ENCODE data around the gene ZNF423. TPM values are rescaled to one million over a fixed set of nuclear protein-coding genes. Genes with fewer than 3 reads are reported as not detected.
"Not testable (repeated sequence)": the region's sequence is repeated elsewhere in the genome, so short reads cannot be mapped to it uniquely, and the experiment has no call there.

ZNF423 gene
- polyA plus RNA-seq, 10 donors = 23.2 to 28.8 (median 26.3) TPM

DNA sequence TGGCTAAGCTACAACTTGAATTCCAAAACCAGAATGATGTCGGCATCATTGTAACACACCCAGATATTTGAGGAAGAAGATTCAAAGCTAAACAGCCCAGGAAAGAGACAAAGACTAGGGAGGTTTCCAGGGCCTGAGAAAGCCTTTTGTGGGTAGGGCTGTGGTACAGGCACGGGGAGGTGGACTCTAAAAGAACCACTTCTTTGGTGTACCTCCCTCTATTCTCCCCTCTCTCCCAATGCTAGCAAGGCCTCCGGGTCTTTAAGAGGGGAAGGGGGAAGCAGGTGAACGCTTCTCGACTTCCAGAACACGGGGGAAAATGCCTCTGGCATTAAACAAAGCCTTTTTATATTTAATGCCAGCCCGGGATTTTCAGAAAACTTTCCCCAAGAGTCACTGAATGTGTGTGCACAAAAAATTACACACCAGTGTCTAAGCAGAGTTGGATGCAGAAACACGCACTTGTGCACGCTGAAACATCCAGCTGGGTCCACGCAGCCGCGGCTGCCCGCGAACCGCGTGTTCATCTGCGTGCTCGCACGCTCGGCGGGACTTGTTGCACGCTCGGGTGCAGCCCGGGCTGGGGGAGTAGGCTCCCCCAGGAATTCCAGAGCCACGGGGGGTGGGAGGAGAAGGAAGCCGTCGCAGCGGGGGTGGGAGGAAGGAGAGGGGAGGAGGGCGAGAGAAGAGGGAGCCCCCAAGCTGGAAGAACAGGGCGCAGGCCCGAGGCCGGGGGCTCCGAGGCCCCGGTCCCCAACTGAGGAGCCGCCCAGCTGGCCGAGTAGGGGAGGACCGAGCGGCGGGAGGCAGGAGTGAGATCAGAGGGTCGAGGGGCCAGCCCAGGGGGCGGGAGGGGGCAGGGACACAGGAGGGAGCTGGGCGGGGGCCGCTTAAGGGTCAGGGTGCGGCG, 20.1 kb upstream of the ZNF423 start:
- peak in 1 of 3 donors; percentile 63 for DNase-seq

DNA sequence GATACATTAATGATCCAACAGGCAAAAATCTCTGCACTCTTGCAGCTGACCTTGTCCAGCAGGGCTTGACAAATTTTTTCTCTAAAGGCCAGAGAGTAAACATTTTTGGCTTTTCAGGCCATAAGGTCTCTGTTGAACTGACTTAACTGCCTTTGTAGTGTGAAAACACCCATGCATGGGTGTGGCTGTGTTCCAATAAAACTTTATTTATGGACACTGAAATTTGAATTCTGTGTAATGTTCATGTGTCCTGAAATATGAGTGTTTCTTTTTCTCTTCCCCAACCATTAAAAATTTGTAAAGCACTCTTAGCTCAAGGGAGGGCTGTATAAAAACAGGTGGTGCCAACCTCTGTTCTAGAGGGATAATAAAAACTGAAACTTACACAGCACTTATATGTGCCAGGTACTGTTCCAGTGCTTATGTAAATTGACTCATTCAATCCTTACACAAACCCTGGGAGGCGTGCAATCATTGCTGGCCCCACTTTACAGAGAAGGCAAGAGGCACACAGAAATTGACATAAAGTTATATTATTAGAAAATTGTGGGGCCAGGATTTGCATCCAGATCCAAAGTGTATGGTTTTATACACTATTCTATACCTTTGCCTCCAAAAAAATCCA, 18.8 kb upstream of the ZNF423 start:
- no peak for DNase-seq

DNA sequence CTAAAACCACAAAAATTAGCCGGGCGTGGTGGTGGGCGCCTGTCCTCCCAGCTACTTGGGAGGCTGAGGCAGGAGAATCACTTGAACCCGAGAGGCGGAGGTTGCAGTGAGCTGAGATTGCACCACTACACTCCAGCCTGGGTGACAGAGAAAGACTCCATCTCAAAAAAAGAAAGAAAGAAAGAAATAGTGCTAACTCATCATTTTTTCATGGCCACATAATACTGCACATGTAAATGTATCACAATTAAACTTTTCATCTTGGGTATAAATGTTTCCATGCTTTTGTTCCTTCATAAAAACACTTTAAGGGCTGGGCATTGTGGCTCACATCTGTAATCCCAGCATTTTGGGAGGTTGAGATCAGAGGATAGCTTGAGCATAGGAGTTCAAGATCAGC, 15.9 kb upstream of the ZNF423 start:
- not testable (repeated sequence) for DNase-seq

DNA sequence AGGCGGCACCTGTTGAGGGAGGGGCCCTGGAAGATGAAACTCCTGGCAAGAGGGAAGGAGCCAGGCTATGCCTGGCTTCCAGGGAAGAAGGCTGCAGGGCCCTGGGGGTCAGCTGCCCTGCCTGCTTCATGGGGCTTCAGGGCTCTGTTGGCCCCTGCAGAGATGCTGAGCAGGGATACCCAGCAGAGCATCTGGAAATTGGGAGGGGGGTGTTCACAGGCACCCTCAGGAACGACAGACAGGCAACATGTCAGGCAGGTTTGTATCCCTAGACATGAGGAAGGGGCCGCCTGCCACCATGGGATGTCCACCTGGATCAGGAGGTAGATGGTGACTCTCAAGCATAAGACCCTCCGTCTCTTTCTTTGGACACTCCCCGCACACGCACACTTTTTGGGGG, 13.8 kb upstream of the ZNF423 start:
- DNase-seq = no peak

DNA sequence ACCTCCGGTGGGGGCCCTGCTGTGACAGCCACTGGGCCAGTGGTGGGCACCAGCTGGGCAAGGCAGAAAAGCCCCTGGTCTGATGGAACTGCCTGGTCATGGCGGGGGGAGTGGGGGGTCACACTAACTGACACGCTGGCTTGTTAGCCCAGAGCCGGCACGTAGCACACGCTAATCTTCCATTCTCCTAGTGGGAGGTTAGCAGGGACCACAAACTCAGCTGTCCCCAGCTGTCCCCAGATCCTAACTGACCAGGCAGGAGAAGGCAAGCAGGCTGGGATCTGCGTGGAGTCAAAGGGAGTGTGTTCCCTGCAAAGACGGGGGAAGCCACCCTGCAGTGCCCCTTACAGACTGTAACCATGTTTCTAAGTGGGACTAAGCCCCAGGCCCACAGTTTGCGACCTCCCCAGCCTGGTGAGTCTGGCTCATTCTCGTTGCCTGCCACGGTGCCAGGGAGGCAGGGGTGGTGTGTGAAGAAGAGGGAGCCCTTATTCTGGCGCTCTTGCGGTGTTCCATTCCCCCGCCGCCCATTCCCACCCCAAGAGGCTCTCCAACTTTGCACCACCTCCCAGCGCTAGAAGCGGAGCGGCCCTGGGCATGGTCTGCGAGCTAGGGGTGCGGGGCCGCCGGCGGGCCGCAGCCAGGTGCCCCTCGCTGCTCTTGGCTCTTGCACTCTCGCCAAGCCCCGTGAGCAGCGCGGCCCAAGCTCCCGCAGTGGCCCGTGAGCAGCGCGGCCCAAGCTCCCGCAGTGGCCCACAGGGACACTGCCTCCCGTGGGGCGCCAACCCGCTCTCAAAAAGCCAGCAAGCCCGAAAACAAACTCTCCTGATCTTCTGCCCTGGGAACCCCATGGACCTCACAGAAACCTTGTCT, 12.1 kb upstream of the ZNF423 start:
- peak in 1 of 3 donors; percentile 31 for DNase-seq

DNA sequence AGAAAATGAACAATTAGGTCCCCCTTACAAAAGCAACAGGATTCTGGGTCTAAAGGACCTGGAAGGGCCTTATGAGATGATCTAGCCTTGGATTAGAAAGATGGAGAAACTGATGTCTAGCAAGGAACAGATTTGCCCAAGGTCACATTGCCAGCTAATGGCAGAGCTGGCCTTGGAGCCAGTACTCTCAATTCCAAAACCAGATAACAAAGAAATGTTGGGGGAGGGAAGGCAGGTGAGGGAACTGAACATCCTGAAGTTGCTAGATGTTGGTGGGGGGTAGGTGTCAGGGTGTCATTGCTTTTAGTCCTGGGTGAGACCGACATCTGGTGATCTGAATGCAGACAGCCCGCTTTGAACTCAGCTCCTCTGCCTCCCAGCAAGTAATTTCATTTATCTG, 11.3 kb upstream of the ZNF423 start:
- no peak for DNase-seq

DNA sequence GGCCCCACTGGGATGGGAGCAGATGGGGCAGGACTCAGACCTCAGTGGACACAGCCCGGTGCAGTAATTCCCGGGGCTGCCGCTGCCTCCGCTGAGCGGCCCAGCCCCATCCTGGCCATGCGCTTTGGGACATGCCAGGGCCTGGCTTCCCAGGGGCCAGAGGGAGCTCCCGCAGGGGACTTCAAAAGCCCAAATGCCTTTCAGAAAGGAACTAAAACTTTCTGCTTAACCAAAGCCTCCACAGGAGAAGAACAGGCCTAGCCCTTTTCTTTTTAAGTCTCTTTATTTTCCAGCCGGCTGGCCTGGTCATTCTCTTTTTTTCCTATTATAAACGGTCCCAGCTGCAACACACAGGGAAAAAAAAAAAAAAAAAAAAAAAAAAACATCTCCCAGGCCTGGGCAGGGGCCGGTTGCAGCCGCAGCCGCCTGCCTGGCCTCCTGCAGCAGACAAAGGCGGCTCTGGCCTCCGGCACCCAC, 10.7 kb upstream of the ZNF423 start:
- DNase-seq = peak; percentile 13 to 70 (median 39)

DNA sequence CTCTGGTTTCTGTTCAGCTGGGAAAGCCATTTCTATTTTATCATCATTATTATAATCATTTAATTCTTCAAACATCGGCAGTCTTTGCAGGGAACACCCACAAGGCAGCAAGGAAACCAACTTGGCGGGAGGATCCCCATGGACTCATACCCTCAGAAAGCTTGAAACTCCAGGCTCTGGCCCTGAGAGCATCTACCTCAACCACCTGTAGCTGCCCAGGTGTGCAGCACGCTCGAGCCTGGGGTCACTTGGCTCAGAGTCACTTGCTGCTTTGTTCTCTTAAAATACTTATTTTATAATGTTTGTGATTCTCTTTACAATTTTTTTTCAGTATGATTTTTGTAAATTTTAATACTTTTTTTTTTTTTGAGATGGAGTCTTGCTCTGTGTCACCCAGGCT, 6.8 kb upstream of the ZNF423 start:
- DNase-seq = no peak

DNA sequence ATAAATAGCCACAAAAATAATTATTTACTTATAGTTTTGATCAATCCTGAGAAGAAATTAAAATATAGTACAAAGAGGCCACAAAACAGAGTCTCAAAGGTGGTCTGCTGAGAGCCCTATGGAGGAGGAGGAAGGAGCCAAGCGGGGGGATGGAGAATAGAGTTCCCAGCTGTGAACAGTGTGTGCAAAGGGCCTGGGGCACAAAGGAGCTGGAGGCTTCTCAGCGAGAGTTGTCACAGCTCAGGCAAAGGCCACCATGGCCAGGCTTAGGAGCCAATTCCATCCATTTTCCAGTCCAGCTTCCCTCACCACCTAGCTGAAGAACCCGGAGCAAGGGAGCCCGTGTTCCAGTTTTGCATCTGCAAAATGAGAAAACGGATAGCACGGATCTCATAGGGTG, 5.4 kb upstream of the ZNF423 start:
- DNase-seq = no peak

DNA sequence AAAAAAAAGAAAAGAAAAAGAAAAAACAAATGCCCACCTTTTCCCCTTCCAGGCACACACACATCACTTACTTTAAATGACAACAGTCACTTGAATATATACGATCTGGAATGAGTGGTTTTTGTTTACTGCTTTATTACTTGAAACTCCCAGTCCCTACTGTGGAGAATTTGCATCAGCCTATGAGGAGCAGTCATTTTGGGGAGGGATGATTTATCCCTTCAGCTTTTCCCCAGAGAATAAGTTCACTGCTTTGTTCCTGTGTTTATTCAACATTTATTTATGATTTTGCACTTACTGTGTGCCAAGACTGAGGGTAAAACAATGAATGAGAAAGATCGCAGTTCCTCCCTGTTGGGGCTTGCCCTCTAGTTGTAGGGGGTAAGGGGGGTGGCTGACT, 4.7 kb upstream of the ZNF423 start:
- DNase-seq = no peak

DNA sequence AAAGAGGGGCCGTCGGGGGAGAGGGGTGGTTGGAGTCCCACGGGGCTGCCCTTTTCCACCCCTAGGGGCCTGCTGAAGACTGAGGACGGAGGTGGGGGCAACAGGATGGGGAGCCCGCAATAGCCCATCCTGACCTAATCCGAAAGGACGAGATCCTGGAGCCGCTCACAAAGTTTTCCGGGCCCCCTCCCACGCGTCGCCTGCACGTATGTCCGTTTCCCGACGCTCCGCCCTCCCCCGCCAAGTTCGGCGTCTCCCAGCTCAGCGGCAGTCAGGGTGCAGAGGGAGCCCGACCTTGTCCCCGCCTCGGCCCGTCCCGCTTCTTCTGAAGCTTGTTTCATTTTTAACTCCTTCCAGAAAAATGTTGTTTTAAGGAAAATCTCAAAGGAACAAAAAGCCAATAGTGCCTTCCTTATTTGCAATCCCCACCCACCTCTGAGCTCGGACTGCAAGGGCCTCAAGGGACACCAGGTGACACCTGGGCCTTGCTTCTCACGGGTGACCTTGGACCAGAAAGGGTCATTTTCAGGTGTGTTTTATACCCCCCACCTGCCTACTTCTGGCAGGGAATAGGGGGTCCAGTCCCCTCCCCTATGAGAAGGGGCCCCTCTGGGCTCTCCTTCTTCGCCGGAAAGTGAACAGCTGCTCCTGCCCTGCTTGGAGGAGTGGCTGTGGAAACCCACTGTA, 3.4 kb upstream of the ZNF423 start:
- peak in 2 of 3 donors; percentile 76 to 91 for DNase-seq

DNA sequence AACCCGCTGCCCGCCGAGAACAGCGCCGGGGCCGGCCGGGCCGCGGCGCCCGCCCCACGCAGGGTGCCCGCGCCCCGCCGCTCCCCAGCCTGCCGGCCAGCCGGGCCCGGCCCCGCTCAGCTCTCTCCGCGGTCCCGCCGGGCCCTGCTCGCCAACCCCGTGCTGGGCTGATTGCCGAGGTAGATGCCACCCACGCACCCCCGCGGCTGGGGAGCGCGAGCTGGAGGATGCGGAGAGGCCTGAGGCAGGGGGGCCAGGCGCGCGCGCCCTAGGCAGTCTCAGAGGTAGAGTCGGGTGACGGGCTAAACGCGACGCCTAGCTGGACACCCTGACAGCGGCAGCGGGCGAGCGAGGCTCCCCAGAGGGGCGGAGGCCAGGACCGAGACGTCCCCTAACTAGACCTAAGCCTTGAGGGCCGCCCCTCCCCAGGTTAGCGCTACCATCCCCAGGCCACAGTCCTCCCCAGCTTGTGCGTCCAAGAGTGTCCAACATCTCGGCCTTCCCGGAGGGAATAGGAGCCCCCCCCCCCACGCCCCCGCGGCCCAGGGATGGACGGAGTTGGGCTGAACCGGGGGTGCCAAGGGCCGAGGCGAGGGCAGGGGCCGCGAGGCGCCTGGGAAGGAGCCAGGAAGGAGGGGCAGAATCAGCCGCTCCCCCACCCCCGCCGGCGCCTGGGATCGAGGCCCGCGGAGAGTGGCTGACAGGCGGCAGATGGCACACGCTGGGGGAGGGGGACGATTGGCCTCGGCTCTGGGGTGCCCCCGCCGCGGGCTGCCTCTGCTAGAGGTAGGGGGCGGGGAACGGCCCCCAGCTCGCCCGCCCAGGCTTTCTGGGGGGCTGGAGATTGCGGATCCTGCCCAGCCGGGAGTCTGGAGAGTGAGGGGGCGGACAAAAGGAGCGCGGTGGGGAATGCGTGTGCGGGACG, 2.5 kb upstream of the ZNF423 start:
- peak in 1 of 3 donors; percentile 87 for DNase-seq

DNA sequence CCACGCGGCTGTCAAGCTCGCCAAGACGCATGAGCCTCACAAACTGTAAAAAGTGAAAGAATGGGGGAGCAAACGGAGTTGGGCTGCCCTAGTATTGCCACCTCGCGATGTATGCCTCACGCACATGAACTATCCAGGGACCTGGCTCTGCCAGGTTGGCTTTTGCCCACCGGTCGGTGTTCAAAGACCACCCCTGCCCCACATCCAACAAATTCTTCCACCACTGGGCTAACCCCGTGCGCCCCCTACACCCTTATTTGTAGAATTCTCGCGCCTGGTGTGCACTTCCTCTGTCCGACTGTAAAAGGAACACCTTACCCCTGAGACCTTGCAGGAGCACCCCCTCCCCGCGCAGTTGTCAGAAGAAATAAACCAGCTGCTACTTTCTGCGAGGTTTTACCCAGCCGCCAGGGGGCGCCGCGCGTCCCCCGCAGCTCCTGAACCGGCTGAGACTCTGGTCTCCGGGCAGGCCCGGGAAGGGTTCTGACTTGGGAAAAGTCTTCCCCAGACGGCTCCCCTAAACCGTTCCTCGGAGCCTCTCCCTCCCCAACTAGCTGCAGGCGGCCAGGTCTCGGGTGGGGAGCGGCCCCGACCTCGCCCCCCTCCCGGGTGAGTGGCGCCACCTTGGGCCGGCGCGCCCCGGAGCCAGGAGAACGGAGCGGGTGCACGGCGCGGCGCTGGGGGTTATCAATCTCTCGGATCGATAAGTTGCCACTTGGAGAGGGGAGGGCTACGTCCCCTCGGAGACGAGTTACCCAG, 1.7 kb upstream of the ZNF423 start:
- peak in 1 of 3 donors; percentile 85 for DNase-seq

DNA sequence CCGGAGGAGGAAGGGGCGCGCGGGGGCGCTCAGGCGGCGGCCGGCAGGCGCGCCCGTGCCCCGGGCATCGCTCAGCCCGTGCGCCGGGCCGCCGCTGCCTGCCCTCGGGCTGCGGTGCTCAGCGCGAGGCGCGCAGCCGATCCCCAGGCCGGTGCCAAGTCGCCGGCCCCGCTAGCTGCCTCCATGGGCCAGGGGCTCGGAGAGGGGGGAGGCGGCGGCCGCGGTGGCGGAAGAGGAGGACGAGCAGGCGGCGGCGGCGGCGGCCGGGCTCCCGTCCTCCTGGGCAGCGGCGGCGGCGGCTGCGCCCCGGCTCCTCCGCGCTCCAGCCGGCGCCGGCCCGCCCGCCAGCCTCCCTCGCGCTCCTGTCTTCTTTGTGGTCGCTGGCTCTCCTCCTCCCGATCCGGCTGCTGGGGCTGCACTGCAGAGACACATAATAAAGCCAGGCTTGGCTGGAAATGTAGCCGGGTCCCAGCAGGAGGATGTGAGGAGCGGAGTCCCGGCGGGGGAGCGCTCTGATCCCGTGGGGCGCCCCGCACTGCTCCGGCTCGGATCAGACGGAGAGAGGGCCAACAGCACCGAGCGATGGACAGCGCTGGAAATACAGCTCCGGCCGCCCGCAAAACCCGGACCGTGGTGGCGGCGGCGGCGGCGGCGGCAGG, 889 bp upstream of the ZNF423 start:
- DNase-seq = peak; percentile 75 to 94 (median 87)

DNA sequence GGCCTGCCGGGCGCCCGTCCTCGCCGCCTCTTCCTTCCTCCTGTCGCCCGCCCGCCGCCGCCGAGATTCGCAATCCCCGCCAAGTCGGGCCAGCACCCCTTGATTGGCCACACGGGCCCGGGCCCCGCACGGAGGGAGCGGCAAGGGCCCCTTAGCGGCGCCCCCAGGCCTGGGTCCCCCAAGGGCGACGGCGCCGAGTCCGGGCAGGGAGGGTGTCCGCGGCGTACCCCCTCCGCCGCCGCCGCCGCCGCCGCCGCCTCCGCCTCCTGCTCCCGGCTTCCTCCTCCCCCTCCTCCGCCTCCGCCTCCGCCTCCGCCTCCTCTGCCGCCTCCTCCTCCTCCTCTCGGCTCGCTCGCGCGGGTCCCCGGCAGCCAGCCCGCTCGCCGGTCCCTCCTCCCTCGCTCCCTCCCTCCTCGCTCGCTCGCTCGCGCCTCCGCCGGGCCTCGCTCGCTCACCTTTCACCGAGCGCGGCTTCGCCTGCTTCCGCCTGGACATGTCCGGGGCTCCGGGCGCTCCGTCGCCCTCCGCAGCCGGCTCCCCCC, 561 bp downstream of the ZNF423 start:
- peak; percentile 82 to 96 (median 88) for DNase-seq

DNA sequence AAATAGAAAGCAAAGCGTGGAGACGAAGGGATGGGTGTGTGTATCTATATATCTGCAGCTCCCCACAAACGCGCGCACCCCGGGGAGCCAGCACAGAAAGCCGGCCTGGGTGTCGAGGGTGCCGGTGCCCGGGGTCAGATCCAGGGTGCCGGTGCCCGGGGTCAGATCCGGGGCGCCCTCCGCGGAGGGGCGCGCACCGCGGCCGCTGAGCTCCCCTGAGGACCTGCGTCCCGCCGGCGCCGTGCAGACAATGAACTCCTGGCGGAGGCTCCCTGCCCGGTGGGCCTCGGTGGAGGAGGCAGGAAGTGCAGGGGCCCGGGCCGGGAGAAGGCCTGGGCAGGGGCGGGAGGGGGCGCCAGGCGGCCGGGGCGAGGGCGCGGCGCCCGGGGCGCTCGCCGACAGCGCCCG, 1.1 kb downstream of the ZNF423 start:
- peak in 1 of 3 donors; percentile 70 for DNase-seq

DNA sequence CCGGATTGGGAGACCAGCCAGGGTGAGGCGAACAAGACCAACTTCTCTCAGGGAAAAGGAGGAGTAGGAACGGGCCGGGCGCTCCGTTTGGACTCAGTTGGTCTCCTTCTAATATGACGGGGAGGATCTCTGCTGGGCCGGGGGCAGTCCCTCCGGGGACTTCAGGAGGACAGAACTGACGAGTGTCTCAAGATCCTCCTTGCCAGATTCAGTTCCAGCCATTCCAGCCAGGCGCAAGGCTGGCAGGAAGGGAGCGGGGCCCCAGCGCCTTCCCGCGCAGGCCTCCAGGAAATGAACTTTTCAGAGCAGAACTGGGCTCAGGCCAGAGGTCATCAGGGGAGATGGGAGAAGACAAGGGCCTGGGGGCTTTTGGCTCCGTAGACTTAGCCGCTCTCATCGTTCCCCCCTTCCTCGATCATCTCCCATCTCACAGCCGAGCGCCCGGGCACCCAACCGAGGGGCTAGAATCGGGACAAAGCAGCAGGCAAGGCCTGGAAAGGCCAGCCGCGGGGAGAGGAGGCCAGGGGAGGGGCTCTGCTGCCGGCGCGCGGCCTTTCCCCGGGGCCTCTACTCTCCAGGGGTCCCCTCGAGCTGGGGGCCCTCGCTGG, 1.6 kb downstream of the ZNF423 start:
- DNase-seq = peak in 1 of 3 donors; percentile 78

DNA sequence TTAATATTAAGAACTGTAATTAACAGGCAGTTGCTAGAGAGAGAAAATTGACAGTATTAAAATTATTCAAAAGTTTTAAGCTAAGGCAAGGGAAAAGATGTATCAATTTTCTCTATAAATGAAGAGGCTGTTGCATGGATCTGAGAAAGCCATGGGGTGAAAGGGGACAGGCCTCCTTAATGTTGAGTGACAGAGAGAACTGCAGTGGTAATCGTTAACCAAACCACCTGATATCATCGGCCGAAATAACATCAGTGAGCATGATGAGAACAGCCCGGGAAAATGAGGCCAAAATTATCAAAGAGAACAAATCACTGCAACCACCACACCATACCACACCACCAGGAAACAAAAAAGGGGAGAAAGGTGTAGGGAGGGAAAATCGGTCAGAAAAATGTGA, 3.6 kb downstream of the ZNF423 start:
- no peak for DNase-seq
